Measurements from ENCODE around the gene FADS3. TPM values are rescaled to one million over a fixed set of nuclear protein-coding genes. Genes with fewer than 3 reads are reported as not detected.

FADS3 gene
- total RNA-seq, 3 donors from 2014 or later (not counting 1 experiment from before 2014, with no cell fraction given): 10.8 to 17.8 (median 11.5) TPM

GRCh38 chr11:61888590-61888989 lies 2.8 kb downstream of the FADS3 start:
- Mint-ChIP-seq H3K4me1 (peaks cover 0 to 4% of the 10 kb centered on the region in 2 donors), H3K36me3 (no peaks in the 10 kb centered on the region), H3K9me3 (no peaks in the 10 kb centered on the region), H3K27ac (no peak overlapping the region), H3K27me3 (ENCODE audit: low read depth in 2 of 2) (no peaks in the 10 kb centered on the region), H3K4me3 (no peak overlapping the region)
- H3K4me3 ChIP-seq (ENCODE audit: low read length): no peak overlapping the region
- intact Hi-C loops (cut with micrococcal nuclease): no loop called here
- H3K4me1 ChIP-seq (ENCODE audit: control insufficient read depth, insufficient read depth, low read length): peaks cover 20% of the 10 kb centered on the region
- DNase-seq: no peak
- no peak for TF ChIP-seq CTCF (IDR thresholded peaks at IDR 0.05)
- H3K27ac ChIP-seq (ENCODE audit: low read length): no peak overlapping the region
- H3K27me3 ChIP-seq (ENCODE audit: control insufficient read depth, insufficient read depth, low read length): no peaks in the 10 kb centered on the region
- no peak for ATAC-seq
- H3K36me3 ChIP-seq (ENCODE audit: control insufficient read depth, insufficient read depth, low read length): no peaks in the 10 kb centered on the region
- no peaks in the 10 kb centered on the region for H3K9me3 ChIP-seq (ENCODE audit: control insufficient read depth, insufficient read depth, low read length)
- WGBS (ENCODE audit: insufficient coverage): 93% methylated on average over 12 of the region's 12 CpGs

DNA sequence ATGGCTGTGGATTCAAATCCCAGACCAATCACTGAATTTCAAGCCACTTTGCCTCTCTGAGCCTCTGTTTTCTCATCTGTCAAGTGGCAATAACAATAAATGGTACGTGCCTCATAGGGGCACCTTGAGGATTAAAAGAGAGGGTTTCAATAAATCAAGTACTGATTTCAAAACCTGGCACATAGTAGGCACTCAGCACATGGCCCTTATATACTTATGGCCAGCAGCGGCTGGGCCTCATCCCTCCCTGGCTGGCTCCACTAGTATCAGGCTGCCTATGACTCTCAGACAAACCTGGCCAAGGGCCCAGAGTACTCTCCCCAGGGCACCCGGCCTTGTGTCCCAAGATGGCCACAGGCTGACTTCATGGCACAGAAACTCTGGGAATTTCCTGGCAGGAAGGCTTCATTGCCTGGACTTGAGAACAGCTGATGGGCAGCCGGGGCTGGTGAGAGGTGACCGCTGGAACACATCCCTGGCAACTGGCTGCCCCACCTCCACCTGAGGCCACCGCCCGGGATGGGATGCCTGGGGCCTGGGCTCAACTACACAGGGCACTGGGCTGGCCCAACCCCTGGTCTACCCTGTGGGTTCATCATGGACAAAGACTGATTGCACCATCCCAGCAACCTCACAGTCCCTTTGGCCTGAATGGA lies 3.4 kb downstream of the FADS3 start:
- no peak overlapping the region for H3K4me3 Mint-ChIP-seq
- TF ChIP-seq CTCF (IDR thresholded peaks at IDR 0.05): no peak
- ATAC-seq (no peak), DNase-seq (no peak)
- no peak overlapping the region for H3K27ac Mint-ChIP-seq
- no peaks in the 10 kb centered on the region for H3K36me3 ChIP-seq (ENCODE audit: control insufficient read depth, insufficient read depth, low read length)
- H3K27ac ChIP-seq (ENCODE audit: low read length): no peak overlapping the region
- no peak overlapping the region for H3K4me3 ChIP-seq (ENCODE audit: low read length)
- H3K4me1 ChIP-seq (ENCODE audit: control insufficient read depth, insufficient read depth, low read length): peaks cover 20% of the 10 kb centered on the region
- H3K27me3 Mint-ChIP-seq (ENCODE audit: low read depth in 2 of 2): no peaks in the 10 kb centered on the region
- H3K9me3 Mint-ChIP-seq: no peaks in the 10 kb centered on the region
- peaks cover 0 to 4% of the 10 kb centered on the region in 2 donors for H3K4me1 Mint-ChIP-seq
- H3K9me3 ChIP-seq (ENCODE audit: control insufficient read depth, insufficient read depth, low read length): no peaks in the 10 kb centered on the region
- no peaks in the 10 kb centered on the region for H3K27me3 ChIP-seq (ENCODE audit: control insufficient read depth, insufficient read depth, low read length)
- no peaks in the 10 kb centered on the region for H3K36me3 Mint-ChIP-seq
- intact Hi-C loops (cut with micrococcal nuclease): no loop called here
- WGBS (ENCODE audit: insufficient coverage): 97% methylated on average over 7 of the region's 7 CpGs

GRCh38 chr11:61886643-61887042 lies 4.7 kb downstream of the FADS3 start:
- Mint-ChIP-seq H3K4me1 (peaks cover 0 to 5% of the 10 kb centered on the region in 2 donors), H3K9me3 (no peaks in the 10 kb centered on the region), H3K27me3 (ENCODE audit: low read depth in 2 of 2) (no peaks in the 10 kb centered on the region), H3K4me3 (no peak overlapping the region), H3K27ac (no peak overlapping the region), H3K36me3 (no peaks in the 10 kb centered on the region)
- TF ChIP-seq CTCF (IDR thresholded peaks at IDR 0.05): no peak
- Histone ChIP-seq H3K27me3 (ENCODE audit: control insufficient read depth, insufficient read depth, low read length) (no peaks in the 10 kb centered on the region), H3K27ac (ENCODE audit: low read length) (no peak overlapping the region), H3K9me3 (ENCODE audit: control insufficient read depth, insufficient read depth, low read length) (no peaks in the 10 kb centered on the region), H3K4me3 (ENCODE audit: low read length) (no peak overlapping the region), H3K36me3 (ENCODE audit: control insufficient read depth, insufficient read depth, low read length) (no peaks in the 10 kb centered on the region), H3K4me1 (ENCODE audit: control insufficient read depth, insufficient read depth, low read length) (peaks cover 16% of the 10 kb centered on the region)
- no peak for ATAC-seq
- WGBS (ENCODE audit: insufficient coverage): 96% methylated on average over 3 of the region's 3 CpGs
- no peak for DNase-seq
- intact Hi-C loops (cut with micrococcal nuclease): no loop called here
